Left renal cortex interstitium (tissue), 4 donors: ENCODE measurements around the gene THYN1. TPM values are rescaled to one million over a fixed set of nuclear protein-coding genes. Genes with fewer than 3 reads are reported as not detected.
"Not testable (repeated sequence)": the region's sequence is repeated elsewhere in the genome, so short reads cannot be mapped to it uniquely, and the experiment has no call there.

Experiments
- DNase-seq, 4 donors: peaks; one replicate each; pipeline ENCODE4 v3.0.0-alpha.2; 2013; ENCODE audit warnings: low read depth in 4 of 4, low spot score in 2 of 4, missing footprints in 1 of 4
- polyA plus RNA-seq, 4 donors: library from polyadenylated mRNA; unstranded; fragments of 120-200 nt; gene quantifications; one replicate each; pipeline ENCODE4 v1.2.1, GENCODE V29; 2013; ENCODE audit not compliant: insufficient read length in 4 of 4

Gene THYN1
- polyA plus RNA-seq = 10 to 100 TPM; 68.0 to 81.0 (median 69.5) TPM

DNA sequence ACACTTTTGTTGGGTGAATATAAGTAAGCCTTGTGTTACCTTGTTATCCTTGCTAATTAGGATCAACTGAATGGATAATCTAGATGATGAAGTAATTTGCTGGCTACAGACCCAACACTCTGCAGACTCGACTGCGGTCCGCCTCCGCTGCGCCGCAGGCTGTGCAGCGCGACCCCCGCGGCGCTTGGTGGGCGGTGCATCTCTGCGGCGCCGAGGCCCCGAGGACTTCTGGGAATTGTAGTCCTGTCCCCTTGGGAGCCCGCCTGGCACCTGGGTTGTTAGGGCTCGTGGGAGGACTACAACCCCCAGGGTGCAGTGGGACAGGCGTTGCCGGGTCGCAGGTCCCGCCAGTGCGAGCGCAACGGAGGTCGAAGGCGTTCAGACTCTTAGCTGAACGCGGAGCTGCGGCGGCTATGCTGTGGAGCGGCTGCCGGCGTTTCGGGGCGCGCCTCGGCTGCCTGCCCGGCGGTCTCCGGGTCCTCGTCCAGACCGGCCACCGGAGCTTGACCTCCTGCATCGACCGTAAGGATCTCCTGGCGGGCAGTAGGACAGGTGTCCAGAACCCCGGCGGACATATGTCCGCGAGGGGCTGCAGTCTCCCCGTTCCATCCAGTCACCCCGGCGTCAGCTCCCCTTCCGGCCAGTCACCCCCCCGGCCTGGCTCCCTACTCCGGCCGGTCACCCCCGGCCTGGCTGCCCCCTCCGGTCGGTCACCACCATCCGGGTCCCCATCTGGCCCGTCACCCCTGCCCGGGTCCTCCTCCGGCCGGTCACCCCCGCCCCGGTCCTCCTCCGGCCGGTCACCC is at the start of gene THYN1, which contains the start of gene ACAD8:
THYN1 (minus strand) TSS at position 165 of the 806 bp plus-strand sequence. CDS start 470 bp downstream, outside the sequence.
ACAD8 (plus strand) TSS at position 381 of the 806 bp plus-strand sequence; CDS start at position 414, 33 bp downstream.
- DNase-seq = peak; percentile 82 to 96 (median 90)

DNA sequence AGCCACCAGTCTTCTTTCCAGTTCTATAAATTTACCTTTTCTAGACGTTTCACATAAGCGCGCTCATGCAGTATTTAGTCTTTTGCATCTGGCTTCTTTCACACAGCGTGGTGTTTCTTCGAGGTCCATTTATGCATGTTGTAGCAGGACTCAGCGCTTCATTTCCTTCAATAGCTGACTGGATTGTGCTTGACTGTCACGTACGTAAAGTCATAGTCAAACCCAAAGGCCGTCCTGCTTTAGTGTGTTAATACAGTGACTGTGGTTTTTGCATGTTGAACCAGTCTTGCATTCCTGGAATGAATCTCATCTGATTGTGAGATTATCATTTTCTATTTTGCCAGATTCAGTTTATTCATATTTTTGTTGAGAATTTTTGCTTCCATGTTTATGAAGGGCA is 41.5 kb upstream of the THYN1 start:
- DNase-seq = no peak

DNA sequence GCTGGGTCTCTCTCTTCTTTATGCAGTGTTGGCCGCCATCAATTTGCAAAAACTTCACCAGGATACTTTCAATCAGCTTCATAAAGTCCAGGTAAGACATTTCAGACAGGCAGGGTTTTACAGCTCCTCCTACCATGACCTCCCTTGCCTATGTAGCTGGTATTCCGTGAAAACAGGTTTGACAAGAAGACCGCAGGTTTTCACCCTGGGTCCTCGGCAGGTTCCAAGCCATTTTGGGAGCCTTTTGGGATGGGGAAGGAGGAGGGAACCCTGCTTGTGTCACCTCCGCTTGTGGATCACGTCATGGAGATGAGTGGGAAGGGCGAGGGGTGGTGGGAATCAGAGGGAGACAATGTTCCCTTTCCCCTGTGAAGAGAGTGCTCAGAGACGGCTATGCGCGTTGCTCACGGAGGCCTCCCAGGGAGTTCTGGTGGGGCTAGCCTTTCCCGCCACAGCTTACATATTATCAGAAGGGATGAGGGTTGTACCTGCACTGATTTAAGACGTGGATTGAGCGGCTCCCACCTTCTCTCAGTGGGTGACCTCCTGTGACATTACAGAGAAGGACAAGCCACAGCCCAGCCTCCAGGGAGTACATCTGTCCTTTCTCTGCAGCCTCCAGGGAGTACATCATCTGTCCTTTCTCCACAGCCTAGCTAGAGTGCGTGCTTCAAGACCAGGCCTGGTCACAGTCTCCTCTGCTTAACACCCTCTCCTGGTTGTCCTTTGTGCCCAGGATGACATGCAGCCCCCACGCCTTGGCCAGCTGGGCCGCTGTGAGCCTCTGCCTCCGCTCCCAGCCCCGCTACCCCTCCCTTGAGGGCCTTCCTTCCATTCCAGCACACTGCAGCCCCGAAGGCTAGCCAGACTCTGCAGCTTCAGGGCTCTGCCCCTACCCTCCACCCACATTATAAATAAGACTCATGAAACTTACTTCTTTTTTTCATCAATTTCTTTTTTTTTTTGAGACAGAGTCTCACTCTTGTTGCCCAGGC is 40.3 kb upstream of the THYN1 start:
- DNase-seq = no peak

DNA sequence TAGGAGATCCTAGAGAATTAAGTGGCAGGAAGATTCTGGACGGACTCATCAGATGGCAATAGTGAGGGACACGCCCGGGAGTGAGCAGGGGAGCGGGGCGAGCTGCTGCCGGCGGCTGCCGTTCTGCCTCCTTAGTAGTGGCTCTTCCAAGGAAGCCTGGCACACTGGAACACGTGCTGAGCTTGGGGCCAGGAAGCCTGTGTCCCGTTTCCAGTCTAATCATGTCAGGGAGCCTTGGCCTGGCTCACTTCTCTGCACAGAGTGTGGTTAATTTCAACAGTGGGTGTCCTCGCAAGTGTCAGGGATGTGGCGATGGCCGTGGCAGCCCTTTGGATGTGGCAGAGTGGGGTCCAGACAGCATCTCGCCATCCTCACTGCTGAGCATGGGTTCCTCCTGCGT is 39.5 kb upstream of the THYN1 start:
- no peak for DNase-seq

DNA sequence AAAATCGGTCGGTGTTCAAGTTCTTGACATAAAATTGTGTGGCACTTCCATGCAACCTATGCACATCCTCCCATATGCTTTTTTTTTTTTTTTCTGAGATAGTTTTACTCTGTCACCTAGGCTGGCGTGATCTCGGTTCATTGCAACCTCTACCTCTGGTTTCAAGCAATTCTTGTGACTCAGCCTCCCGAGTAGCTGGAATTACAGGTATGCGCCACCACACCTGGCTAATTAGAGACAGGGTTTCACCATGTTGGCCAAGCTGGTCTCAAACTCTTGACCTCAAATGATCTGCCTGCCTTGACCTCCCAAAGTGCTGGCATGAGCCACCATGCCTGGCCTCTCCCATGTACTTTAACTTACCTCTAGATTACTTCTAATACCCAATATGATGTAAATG is 38.0 kb upstream of the THYN1 start:
- no peak for DNase-seq

DNA sequence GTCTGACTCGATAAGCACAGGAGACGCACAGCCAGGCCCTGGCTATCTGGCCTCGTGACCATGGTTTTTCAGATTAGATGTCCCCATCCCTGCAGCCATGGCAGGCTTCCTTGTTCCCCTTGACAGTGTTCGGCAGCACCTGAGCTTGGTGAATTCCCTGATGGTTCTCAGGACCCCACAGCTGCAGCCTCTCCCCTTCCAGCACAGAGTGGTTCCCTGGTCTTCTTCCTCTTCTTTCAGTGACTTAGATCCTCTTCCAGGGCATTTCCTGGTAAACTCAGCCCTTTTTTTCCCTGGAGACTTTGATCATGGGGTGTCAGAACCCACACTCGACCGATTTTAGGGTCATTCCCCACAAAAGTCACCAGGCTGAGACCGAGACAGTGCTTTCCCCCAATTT is 37.5 kb upstream of the THYN1 start:
- no peak for DNase-seq

DNA sequence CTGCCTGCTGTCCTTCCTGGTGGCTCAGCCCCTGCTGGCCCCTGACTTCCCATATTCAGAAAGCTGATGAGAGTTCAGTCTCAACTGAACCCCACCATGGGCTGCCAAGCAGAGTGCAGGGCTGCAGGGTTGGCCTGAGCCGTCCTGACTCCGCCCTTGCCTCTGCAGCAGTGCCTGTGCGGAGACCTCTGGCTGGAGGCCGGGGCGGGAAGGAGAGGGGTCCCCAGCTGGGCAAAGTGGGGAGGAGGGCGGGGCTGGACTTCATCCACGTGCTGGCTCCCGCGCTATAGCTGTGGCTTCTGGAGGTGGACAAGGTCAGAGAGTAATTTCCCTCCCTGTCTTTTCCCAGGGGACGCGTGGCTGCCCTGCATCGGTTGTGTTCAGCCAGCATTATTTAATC is 36.6 kb upstream of the THYN1 start:
- no peak for DNase-seq

DNA sequence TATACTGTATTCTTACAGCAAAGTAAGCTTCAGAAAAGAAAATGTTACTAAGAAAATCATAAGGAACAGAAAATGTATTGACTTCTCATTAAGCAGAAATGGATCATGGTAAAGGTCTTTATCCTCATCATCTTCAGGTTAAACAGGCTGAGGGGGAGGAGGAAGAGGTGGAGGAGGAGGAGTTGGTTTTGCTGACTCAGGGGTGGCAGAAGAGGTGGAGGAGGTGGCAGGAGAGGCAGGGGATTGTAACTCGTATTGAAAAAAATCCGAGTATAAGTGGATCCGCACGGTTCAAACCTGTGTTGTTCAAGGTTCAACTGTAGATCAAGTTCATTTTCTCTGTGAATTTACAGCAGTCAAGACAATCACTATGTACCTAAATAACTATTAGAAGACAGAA is 36.0 kb upstream of the THYN1 start:
- DNase-seq = no peak

DNA sequence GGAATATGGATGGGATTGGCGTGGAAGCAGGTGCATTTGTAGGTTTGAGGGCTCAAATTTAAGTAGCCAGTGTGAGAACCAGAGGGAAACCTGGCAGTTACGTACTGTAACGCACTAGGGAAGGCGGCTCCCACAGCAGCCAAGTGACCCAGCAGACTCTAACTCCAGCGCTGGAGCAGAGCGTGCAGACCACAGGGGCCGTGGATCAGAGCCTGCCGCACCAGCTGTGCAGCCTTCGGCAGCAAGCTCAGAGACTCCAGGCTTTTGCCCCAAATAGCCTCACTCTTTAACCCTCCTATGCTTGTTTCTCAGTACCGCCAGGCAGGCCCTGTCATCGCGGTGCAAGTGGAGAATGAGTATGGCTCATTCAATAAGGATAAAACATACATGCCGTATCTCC is 35.3 kb upstream of the THYN1 start:
- DNase-seq = no peak

DNA sequence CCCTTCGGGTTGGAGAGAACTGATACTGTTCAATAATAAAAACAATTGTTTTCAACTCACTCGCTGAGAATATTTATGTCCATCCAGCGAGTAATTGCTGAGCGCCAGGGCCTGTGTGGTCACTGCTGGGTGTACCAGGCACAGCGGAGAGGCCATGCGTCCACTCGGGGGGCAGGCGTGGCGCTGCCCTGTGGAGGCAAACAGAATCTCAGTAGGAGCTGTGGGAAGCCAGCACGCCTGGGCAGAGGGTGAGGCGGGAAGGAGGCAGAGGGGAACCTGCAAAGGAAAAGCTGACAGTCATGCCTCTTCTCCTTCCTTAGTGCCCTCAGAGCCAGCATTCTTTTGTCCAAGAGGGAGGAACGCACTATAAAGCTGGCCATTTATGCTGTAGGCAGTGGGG is 34.4 kb upstream of the THYN1 start:
- DNase-seq = no peak

DNA sequence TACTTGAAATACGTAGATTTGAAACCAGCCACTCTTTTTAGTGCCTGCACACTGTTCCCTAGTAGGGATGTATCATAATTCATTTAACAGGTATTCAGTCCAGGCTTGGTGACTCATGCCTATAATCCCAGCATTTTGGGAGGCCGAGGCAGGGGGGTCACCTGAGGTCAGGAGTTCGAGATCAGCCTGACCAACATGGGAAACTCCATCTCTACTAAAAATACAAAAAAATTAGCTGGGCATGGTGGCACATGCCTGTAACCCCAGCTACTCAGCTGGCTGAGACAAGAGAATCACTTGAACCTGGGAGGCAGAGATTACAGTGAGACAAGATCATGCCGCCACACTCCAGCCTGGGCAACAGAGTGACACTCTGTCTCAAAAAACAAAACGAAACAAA is 31.2 kb upstream of the THYN1 start:
- not testable (repeated sequence) for DNase-seq

DNA sequence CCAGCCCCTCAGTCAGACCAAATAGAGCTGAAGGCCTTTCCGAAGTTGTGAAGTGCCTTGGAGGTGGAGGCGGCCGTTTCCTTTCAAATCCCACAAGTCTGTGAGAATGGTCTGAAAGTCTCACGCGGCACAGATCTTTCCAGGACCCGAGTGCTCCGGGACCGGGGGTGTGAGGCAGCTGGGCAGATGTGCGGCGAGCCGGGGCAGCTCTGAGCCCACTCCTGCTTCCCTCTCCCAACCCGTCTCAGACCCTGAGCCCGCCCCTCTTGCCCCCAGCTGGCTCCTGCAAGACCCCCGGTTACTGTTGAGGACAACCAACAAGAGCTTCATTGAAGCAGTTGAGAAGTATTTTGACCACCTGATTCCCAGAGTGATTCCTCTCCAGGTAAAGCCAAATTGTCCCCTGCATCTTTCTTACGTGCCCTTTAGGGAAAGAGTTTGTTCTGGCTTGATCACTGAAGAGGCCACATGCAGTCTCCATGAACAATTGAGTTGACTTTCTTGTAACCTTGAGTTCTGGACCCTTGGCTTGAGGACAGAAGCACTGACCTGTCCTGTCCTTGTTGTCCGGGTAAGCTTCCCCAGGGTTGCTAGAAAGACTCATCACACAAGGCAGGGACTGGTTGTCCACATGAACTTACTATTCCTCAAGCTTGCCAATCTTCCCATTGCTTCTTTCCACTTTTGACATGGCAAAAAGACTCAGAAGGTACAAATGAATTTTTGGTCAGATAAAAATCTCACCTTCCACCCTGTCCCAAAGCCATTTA is 30.5 kb upstream of the THYN1 start:
- DNase-seq = no peak

DNA sequence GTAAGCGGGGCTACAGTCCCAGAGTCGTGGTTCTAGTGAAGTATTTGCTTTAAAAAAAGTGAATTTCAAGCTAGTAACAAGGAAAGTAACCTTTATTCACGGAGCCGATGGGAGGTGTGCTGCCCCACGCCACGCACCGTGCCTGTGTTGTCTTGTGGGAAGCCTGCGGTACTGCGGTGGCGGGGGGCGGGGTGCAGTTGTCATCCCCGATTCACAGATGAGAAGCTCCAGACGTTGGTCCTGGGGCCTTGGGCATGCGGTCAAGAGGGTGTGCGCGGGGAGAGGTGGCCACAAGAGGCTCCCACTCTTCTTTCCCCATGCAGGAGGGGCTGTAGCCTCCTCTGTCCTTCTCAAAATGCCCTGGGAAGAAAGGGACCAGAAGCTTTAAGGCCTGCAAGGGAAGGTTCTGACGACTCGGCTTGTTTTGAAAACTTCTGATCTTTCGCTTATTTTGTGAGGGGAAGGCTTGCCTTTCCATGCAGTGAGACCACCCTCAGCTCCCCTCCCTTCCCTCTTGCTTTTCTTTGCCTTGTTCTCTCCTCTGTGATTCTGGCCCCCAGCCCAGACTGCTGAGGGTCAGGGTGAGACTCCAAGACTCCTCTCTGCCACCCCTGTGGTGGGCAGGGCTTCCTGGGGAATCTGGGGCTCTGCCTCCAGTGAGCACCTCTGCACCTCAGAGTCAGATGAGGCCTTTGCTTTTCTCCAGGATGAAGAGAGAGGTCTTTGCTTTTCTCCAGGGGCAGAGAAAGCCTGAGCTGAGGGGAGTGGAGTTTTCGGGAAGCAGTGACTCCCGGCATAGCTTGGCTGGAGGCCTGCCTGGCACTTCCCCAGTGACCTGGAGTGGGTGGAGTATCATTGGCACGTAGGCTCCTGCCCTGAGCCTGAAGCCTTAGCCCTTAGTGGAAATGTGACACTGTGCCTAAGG is 29.2 kb upstream of the THYN1 start:
- no peak for DNase-seq

DNA sequence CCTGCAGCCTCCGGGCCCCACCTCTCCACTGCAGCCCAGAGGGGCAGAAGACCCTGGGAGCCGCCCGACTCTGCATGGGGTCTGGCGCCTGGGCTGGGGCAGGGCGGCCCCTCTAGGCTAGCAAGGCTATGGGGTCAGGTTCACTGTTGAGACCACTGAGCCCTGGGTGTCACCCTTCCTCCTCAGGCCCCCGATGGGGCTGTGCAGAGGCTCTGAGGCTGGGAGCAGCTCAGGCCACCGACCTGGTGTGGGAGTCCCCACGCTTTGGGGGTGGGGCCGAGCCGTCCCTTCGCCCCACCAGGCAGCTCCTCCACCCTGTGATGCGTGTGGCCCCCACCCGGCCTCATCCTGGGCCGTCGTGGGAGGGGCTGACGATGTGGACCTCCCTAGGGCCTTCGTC is 28.5 kb upstream of the THYN1 start:
- DNase-seq = not testable (repeated sequence)

DNA sequence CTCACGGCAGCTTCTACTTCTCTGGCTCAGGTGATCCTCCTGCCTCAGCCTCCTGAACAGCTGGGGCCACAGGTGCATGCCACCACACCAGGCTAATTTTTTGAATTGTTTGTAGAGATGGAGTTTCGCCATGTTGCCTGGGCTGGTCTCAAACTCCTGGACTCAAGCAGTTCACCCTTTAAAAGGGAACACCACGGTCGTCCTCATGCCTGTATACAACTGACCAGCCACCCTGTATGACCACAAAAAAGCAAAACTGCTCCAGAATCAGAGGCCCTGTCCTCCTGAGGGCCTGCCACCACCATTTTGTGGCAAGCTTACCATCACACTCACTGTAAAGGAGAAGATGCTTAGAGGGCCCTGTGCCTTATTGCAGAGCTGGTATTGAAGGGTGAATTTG is 25.2 kb upstream of the THYN1 start:
- DNase-seq = no peak

DNA sequence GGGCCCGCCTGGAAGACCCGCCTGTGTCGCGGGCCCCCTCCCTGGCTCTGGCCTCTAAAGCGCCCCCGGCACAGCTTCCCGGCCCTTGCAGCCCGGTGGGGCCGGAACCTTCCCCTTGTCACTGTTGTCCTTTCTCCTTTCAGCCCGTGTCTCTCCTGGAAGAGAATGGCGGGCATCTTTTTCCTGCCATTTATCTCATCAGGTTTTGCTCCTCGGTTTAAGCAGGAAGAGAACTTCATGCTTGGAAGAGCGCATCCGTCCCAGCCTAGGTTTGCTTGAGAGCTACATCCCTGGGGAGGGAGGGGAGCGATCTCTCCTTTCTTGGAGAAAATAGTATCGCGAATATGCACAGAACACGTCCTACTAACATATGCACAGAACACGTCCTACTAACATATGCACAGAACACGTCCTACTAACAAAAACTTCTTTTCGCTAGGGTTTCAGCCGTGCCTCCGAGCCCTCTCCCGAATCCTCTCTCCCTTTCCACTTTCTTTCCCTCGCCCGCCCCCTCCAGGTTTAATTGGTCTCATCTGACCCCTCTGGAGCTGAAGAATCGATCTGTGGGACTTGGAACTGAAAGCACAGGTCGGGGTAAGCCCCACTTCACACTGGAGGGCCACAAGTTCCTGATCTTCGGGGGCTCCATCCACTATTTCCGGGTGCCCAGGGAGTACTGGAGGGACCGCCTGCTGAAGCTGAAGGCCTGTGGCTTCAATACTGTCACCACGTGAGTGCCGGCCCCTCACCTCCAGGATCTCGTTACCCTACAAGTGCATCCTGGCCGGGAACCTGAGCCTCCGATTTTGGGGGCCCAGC is 24.2 kb upstream of the THYN1 start:
- DNase-seq = no peak

DNA sequence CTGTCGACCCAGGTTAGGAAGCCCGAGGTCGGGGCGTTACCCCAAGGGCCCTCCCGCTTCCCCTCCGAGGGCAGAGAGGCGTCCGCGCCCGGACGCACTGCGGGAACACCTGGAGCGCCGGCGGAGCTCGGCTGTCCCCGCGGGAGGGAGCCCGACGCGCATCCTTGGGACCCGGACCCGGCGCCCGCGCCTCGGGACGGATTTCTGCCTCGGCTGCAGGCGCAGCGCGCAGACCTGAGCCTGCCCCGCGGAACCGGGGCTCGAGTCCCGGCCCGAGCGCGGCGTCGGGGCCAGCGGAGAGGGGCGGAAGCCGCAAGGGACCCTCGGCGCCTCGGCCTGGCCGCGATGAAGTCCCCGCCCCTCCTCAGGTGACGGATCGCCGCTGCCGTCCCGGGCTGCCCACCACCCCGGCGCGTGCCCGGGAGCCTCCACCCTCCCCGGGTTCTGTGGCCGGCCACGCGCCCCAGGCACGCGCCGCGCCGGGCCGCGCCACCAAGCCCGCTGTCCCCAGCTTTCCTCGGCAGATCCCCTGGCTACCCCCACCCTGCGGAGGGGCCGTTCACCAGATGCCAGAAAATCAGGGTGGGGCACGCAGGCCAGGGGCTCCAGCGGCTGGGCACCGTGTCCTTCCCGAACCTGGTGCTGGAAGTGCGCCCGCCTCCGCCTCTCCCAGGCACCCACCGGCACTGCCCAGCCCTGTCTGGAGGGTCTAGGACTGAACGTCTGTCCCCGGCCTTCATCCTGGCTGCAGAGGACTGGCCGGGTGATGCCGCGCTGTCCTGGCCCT is 23.4 kb upstream of the THYN1 start:
- no peak for DNase-seq
